NCI-H1930 (cell line): ENCODE data around the gene TMEM18.

Experiments used
- DNase-seq, 2 experiments: peaks; one replicate each; lab custom pipeline; 2025; lab: John Stamatoyannopoulos, UW

TMEM18 gene

GRCh38 chr2:634041-634440, 43.2 kb downstream of the TMEM18 start:
- no peak for DNase-seq

- no peak for DNase-seq
Observed at GRCh38 chr2:633371-633770, 43.8 kb downstream of the TMEM18 start.

DNA sequence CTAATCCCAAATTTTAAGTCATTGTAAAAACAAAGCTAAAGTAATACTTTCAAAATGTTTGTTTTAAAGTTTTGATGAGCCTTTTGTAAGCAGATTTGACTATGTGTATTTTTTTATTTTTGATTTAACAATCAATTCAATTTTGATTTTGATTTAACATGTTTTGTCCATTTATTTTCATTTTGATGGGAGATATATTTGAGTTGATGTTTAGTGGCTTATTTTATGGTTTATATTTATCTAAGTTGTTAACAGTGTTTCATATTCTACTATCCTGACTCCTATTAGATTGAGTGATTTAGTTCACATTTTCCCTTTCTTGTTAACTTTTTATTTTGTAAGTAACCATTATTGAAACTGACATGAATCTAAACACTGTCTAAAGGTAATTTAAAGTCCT, 44.7 kb downstream of the TMEM18 start:
- no peak for DNase-seq

- DNase-seq: no peak
Observed at GRCh38 chr2:631741-632140, 45.5 kb downstream of the TMEM18 start.

DNA sequence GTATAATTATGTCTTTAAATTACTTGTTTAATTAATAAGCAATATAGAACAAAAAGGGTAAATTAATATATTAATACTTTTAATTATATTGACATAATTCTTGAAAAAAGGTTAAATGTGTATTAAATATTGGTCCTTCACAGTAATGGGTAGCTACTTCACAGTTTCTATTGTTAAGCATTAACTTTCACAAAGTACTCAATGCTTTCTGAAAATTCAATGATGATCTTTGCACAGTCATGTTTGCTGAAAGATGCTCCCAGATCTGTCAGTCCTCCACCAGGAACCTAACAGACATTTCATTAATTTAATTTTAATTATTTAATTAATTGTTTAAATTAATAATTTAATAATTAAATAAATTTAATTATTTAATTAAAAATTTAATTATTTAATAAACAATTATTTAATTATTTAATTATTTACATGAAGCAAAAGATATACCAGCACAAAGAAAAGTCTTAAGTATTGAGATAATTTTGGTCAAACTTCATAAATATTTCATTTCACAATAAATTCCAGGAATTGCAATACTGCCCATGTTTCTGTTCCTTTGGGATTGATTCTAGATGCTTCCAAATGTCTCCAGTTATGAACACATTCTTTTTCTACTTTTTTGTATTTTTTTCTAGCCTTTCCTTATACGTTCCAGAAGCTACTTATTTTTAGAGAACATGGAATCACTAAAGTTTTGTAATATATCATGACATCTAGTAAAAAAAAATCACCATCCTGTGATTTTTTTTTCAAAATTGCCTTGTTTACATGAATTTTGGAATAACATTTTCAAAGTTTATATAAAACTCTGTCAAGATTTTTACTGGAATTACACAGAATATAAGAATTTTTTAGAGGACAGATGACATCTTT, 46.5 kb downstream of the TMEM18 start:
- DNase-seq: no peak

GRCh38 chr2:629961-630360, 47.2 kb downstream of the TMEM18 start:
- no peak for DNase-seq

DNA sequence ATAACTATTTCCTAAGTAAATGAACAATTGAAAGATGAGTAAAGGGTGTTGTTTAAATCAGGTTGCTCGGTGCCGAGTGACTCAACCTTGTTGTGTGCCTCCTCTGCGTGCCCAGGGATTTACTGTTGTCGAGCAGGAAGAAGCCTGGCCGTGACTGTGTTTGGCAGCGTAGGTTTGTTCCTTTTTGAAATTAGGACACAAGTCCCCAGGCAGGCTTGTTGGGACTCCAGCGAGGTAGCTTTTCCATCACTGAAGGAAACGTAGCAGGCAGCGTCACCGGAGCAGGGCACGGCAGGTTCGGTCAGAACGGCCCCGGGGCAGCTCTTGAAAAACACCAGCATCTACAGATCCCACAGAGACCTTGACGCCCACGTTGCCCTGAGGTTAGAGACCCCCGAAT, 48.6 kb downstream of the TMEM18 start:
- no peak for DNase-seq

DNA sequence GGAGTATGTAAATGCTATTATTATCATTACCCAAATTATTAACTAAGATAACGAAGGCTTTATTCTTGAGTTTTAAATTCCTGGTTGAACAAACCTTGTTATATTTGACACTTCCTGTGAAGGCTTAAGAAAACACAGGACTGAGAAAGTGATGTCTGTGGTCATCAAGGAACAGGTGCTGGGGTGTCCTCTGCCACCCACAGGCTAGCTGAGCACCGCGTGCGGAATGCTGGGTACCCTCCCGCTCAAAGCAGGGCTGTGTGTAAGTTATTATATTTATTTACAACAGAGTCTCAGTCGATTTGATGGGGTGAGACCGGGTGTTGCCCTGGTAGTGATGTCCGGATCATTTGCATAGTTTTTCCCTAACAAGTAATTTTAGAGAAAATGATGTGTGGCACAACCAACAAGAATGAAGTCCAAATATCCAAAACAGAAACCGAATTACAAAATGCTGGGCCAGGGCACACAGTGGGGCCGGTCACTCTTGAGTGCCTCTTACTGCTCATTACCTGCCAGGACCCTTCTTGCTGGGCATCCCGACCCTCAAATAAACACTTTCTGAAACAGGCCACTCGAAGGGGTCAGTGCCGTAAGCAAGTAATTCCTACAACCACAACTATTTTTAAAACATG, 49.2 kb downstream of the TMEM18 start:
- no peak for DNase-seq

GRCh38 chr2:627340-627709, 49.9 kb downstream of the TMEM18 start:
- no peak for DNase-seq

DNA sequence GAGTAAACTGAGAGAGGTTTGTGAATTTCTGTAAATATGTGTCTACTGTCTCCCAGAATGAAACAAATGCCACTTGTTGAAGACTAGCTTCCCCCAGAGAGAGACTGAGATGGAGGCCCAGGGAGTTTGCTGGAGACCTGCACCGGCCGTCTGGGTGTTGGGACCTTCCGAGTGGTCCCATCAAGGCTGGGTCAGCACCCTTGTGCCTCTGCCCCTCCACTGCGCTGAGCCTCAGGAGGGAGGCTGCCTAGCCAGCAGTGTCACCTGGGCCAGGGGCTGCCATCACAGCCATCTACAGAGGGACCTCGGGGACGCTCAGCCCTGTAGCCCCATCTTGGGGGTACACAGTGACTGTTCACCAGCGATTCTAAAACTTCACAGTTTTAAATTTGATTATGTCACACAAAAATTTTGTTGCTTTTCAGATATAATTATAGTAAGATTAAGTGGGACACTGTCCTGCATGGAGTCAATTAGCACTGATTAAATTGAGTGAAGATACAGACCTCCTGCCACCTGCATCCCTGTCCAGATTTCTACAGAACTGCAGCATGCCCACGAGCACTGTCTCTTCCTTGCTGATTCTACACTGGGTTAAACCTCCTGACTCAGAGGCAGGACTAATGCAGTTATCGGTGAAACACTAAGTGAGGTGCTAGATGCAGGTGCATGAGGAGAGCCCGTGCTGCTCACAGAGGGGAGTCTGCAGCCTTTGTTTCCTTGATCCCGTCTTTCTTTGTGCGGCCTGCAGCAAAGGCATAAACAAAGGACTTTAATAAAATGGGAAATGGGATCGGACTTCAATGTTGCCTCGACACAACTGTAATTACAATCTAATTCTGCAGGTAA, 50.5 kb downstream of the TMEM18 start:
- DNase-seq: no peak

GRCh38 chr2:625415-626333, 51.5 kb downstream of the TMEM18 start:
- no peak for DNase-seq

DNA sequence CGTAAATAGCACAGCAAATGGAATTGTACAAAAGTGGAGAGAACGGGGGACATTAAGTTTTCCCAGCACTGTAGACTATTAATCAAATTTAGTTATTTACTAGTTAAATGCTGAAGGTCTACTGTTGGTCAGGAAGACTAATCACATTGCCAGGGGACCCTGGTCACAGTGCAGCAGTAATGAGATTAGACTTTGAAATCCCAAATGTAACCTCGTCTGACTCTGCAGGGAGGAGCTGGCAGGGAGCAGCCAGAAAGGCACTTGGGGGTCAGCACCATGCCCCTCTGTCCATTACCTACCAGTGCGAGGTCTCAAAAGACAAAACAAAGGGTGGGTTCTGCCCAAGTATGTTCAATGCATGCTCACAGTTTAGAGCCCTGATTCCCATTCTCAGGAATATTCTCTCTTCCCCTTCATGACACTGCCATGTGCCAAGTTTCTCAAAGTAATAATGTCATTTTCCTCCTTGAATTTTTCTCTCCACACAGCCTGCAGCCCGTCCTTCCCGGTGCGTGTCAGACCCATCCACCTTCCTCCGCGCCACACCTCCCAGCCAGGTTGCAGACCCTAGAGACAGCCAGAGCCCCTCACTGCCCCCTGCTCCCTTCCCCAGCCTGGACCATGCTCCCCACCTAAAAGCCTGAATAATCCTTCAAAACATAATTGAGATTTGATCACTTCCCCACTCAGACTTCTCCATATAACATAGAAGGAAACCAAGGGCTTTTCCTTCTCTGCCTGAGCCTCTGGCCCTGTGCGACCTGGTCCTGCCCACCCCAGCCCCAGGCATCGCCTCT, 52.5 kb downstream of the TMEM18 start:
- no peak for DNase-seq

- no peak for DNase-seq
Observed at GRCh38 chr2:624096-624495, 53.1 kb downstream of the TMEM18 start.

- DNase-seq: no peak
Observed at GRCh38 chr2:623130-623922, 53.9 kb downstream of the TMEM18 start.

DNA sequence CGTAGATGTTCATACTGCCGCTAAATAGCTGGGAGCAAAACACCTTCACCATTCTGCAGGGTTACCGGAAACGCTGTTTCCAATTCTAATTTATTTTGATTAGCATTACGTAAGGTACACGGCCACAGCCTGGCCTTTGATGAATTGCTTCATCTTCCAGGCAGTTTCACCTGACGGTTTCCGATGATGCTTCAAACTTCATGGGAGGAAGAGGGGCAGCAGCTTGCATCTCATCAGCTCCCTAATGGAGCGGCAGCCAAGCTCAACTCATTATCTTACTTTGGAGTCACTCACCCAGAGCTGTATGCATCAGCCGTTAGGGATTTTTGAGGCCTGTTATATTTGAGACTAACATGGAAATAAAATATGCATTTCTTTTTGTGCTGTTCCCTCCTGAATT, 54.8 kb downstream of the TMEM18 start:
- DNase-seq: no peak

- no peak for DNase-seq
Observed at GRCh38 chr2:621303-622099, 55.7 kb downstream of the TMEM18 start.

GRCh38 chr2:620471-621302, 56.5 kb downstream of the TMEM18 start:
- DNase-seq: no peak

DNA sequence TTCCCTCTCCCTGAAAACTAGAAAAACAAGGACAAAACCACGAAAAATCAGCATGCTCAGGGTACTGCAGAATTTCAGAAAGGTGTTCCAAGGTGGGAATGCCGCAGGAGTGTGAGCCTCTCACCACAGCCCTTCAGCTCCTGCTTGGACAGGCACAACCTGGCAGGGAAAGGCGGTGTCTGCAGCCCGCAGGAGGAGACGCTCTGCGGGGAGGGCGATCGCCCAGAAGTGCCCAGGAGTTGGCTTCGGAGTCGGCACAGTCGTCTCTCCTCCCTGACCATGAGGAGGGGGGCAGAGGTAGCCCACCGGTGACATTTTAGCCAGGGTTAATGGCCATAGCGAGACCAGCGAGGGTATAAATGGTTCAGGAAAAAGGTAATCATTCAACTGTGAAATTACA, 57.2 kb downstream of the TMEM18 start:
- DNase-seq: no peak
